ENCODE results near the gene VRK1.

Gene VRK1

GRCh38 chr14:96792003-96792402, 5.2 kb upstream of the VRK1 start:
- DNase-seq, result no peak

- DNase-seq, result no peak
These were observed 4.6 kb upstream of the VRK1 start for GRCh38 chr14:96792591-96792990.

GRCh38 chr14:96793547-96793946, 3.6 kb upstream of the VRK1 start:
- DNase-seq, result no peak

GRCh38 chr14:96795109-96795828, 1.9 kb upstream of the VRK1 start:
- no peak for DNase-seq

- peak; percentile 51 for DNase-seq
These were observed 584 bp downstream of the VRK1 start for GRCh38 chr14:96797582-96798349.

- no peak for DNase-seq
These were observed 1.8 kb downstream of the VRK1 start for GRCh38 chr14:96798956-96799355.

- no peak for DNase-seq
These were observed 2.4 kb downstream of the VRK1 start for GRCh38 chr14:96799489-96800054.

- no peak for DNase-seq
These were observed 4.7 kb downstream of the VRK1 start for GRCh38 chr14:96801931-96802330.

GRCh38 chr14:96802963-96803362, 5.8 kb downstream of the VRK1 start:
- DNase-seq, result no peak

- no peak for DNase-seq
These were observed 6.8 kb downstream of the VRK1 start for GRCh38 chr14:96803958-96804357.

- DNase-seq, result no peak
These were observed 7.7 kb downstream of the VRK1 start for GRCh38 chr14:96804895-96805294.

GRCh38 chr14:96805956-96806355, 8.8 kb downstream of the VRK1 start:
- DNase-seq, result peak; percentile 99

GRCh38 chr14:96806836-96807235, 9.7 kb downstream of the VRK1 start:
- DNase-seq, result no peak

GRCh38 chr14:96808619-96809406, 11.6 kb downstream of the VRK1 start:
- no peak for DNase-seq

- DNase-seq, result no peak
These were observed 14.1 kb downstream of the VRK1 start for GRCh38 chr14:96811265-96811664.

- DNase-seq, result no peak
These were observed 14.9 kb downstream of the VRK1 start for GRCh38 chr14:96811985-96812667.

- DNase-seq, result no peak
These were observed 19.1 kb downstream of the VRK1 start for GRCh38 chr14:96816281-96816680.

- DNase-seq, result no peak
These were observed 20.8 kb downstream of the VRK1 start for GRCh38 chr14:96817750-96818666.

GRCh38 chr14:96821501-96821900, 24.3 kb downstream of the VRK1 start:
- peak; percentile 68 for DNase-seq

GRCh38 chr14:96823652-96824051, 26.5 kb downstream of the VRK1 start:
- no peak for DNase-seq

- no peak for DNase-seq
These were observed 27.1 kb downstream of the VRK1 start for GRCh38 chr14:96824283-96824682.

- DNase-seq, result no peak
These were observed 29.6 kb downstream of the VRK1 start for GRCh38 chr14:96826818-96827217.
